WTC11 (cell line): Measurements from ENCODE around the gene TTLL10. TPM values are rescaled to one million over a fixed set of nuclear protein-coding genes. Genes with fewer than 3 reads are reported as not detected.
A peak's percentile ranks its signal among the peaks of the same experiment; 100 is the strongest.

ENCODE experiments used
- ATAC-seq: fragments of 200-7000 bp; cut with Tn5 transposase; 2 replicates; pipeline ENCODE4 v1.10.0; 2021; ENCODE audit warnings: mild to moderate bottlenecking, moderate library complexity
- CTCF ChIA-PET: fragments of 300-600 bp; sonication (Branson Sonifier 250); formaldehyde crosslinking; loops from one replicate; lab custom pipeline; 2021; ENCODE audit warnings: antibody characterized with exemption; lab: Charles Lee
- POLR2A ChIA-PET: fragments of 350-600 bp; sonication (Branson Sonifier 250); formaldehyde crosslinking; loops from one replicate; lab custom pipeline; 2021; ENCODE audit warnings: antibody characterized with exemption; lab: Charles Lee
- DNase-seq: peaks from one replicate; pipeline ENCODE4 v3.0.0; 2021; ENCODE audit warnings: low spot score
- H3K27ac Mint-ChIP-seq: 2 replicates; pipeline ENCODE4 v1.8.0; 2021; ENCODE audit warnings: mixed read lengths
- H3K27me3 Mint-ChIP-seq: 2 replicates; pipeline ENCODE4 v1.8.0; 2021; ENCODE audit warnings: low read depth, mild to moderate bottlenecking, moderate library complexity, mixed read lengths
- H3K36me3 Mint-ChIP-seq: 2 replicates; pipeline ENCODE4 v1.8.0; 2021; ENCODE audit warnings: mixed read lengths
- H3K4me1 Mint-ChIP-seq: 2 replicates; pipeline ENCODE4 v1.8.0; 2022; ENCODE audit warnings: mixed read lengths
- H3K4me3 Mint-ChIP-seq: 2 replicates; pipeline ENCODE4 v1.8.0; 2021; ENCODE audit warnings: mild to moderate bottlenecking, moderate library complexity, mixed read lengths
- H3K9me3 Mint-ChIP-seq: 2 replicates; pipeline ENCODE4 v1.8.0; 2021; ENCODE audit warnings: mixed read lengths
- CBFB ChIP-seq: sonication (generic); formaldehyde crosslinking; IDR thresholded peaks from 2 replicates; pipeline ENCODE4 v1.8.1; 2022; ENCODE audit warnings: mild to moderate bottlenecking, low read depth, missing genetic modification reagents
- CREB1 ChIP-seq: sonication (generic); formaldehyde crosslinking; IDR thresholded peaks from 2 replicates; pipeline ENCODE4 v1.8.0; 2023; ENCODE audit warnings: mild to moderate bottlenecking, missing genetic modification reagents
- FOXJ3 ChIP-seq: sonication (generic); formaldehyde crosslinking; IDR thresholded peaks from 2 replicates; pipeline ENCODE4 v1.9.0; 2021; ENCODE audit warnings: missing genetic modification reagents, mild to moderate bottlenecking, borderline replicate concordance
- GRHL2 ChIP-seq: fragments of 250-450 bp; sonication (Bioruptor Pico); IDR thresholded peaks from 2 replicates; pipeline ENCODE4 v1.8.0; 2022; ENCODE audit warnings: mild to moderate bottlenecking, moderate library complexity; ENCODE audit not compliant: insufficient replicate concordance, severe bottlenecking
- KAT7 ChIP-seq: sonication (generic); formaldehyde crosslinking; IDR thresholded peaks from 2 replicates; pipeline ENCODE4 v1.8.1; 2023; ENCODE audit warnings: missing genetic modification reagents, mild to moderate bottlenecking, borderline replicate concordance
- MYBL2 ChIP-seq: sonication (generic); formaldehyde crosslinking; IDR thresholded peaks from 2 replicates; pipeline ENCODE4 v1.8.1; 2023; ENCODE audit warnings: mild to moderate bottlenecking, moderate library complexity, missing genetic modification reagents
- NFE2L1 ChIP-seq: sonication (generic); formaldehyde crosslinking; IDR thresholded peaks from 2 replicates; pipeline ENCODE4 v1.8.1; 2023; ENCODE audit warnings: missing genetic modification reagents
- TP53 ChIP-seq: sonication (generic); formaldehyde crosslinking; IDR thresholded peaks from 2 replicates; pipeline ENCODE4 v1.8.1; 2023; ENCODE audit warnings: mild to moderate bottlenecking, missing genetic modification reagents
- ZNF138 ChIP-seq: sonication (generic); formaldehyde crosslinking; conservative IDR thresholded peaks from 2 replicates; pipeline ENCODE4 v1.8.1; 2022; ENCODE audit warnings: mild to moderate bottlenecking, moderate library complexity, missing genetic modification reagents
- ZNF219 ChIP-seq: sonication (generic); formaldehyde crosslinking; IDR thresholded peaks from 2 replicates; pipeline ENCODE4 v1.8.0; 2023; ENCODE audit warnings: missing genetic modification reagents, mild to moderate bottlenecking, borderline replicate concordance
- ZNF232 ChIP-seq: sonication (generic); formaldehyde crosslinking; IDR thresholded peaks from 2 replicates; pipeline ENCODE4 v1.8.0; 2022; ENCODE audit warnings: mild to moderate bottlenecking, missing genetic modification reagents
- ZNF263 ChIP-seq: sonication (generic); formaldehyde crosslinking; IDR thresholded peaks from 2 replicates; pipeline ENCODE4 v1.8.1; 2022; ENCODE audit warnings: low read depth, mild to moderate bottlenecking, moderate library complexity, missing genetic modification reagents
- total RNA-seq: library from RNA; stranded (reverse); gene quantifications from 3 replicates; pipeline ENCODE4 v1.2.3, GENCODE V29; 2021
- TF ChIP-seq, protein P1 (sequence below): sonication (generic); formaldehyde crosslinking; IDR thresholded peaks from 2 replicates; pipeline ENCODE4 v1.8.0; 2023; ENCODE audit warnings: missing genetic modification reagents
- TF ChIP-seq, protein P2 (sequence below): fragments of 200-600 bp; IDR thresholded peaks from 2 replicates; pipeline ENCODE4 v1.8.0; 2022; ENCODE audit warnings: antibody characterized with exemption
- TF ChIP-seq, protein P3 (sequence below): sonication (generic); formaldehyde crosslinking; IDR thresholded peaks from 2 replicates; pipeline ENCODE4 v1.8.1; 2023; ENCODE audit warnings: mild to moderate bottlenecking, missing genetic modification reagents, moderate library complexity
- TF ChIP-seq, protein P4 (sequence below): fragments of 250-450 bp; sonication (Bioruptor Pico); IDR thresholded peaks from 2 replicates; pipeline ENCODE4 v1.9.0; 2021; ENCODE audit warnings: mild to moderate bottlenecking
- TF ChIP-seq, protein P5 (sequence below): sonication (generic); formaldehyde crosslinking; IDR thresholded peaks from 2 replicates; pipeline ENCODE4 v1.8.1; 2023; ENCODE audit warnings: mild to moderate bottlenecking, missing genetic modification reagents, moderate library complexity
- TF ChIP-seq, protein P6 (sequence below): fragments of 250-450 bp; sonication (Bioruptor Pico); conservative IDR thresholded peaks from 2 replicates; pipeline ENCODE4 v1.9.0; 2021; ENCODE audit warnings: mild to moderate bottlenecking
- TF ChIP-seq, protein P7 (sequence below): sonication (generic); formaldehyde crosslinking; conservative IDR thresholded peaks from 2 replicates; pipeline ENCODE4 v1.8.1; 2022; ENCODE audit warnings: mild to moderate bottlenecking, missing genetic modification reagents
- TF ChIP-seq, protein P8 (sequence below): sonication (generic); formaldehyde crosslinking; IDR thresholded peaks from 2 replicates; pipeline ENCODE4 v1.8.1; 2023; ENCODE audit warnings: mild to moderate bottlenecking, missing genetic modification reagents

Gene TTLL10
- total RNA-seq, 1 experiment from 2014 or later: 1.1 TPM

DNA sequence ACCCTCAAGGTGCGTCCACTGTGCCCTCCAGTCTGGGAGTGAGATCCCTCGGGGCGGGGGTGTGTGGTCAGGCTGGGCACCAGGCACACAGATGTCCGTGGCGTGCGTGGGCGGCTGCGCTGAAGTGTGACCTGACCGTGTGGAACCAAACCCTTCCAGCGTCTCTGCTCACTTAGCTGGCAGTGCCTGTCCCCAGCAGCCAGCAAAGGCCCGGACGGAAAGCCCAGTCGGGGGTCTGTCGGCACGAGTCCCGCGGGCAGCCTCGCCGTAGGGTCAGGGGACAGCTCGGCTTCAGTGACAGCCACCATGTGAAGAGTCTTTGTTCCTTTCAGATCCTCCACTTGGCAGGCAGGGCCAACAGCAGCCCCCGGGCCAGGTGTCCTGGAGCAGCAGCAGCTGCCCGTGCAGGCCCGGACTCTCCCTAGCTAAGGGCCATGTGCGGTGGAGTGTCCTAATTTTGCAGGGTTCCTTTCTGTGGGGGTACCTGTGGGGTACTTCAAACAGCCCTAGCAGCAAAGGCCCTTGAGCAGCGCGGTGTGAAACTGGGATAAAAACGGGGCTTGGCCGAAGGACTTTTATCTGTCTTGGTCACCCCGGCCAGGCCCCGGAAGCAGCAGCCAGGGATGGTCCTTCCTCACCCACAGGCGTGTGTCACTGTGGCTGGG is 11.6 kb downstream of the TTLL10 start:
- no peak overlapping the region for H3K27ac Mint-ChIP-seq
- DNase-seq: peak; percentile 13
- no peaks in the 10 kb centered on the region for H3K4me1 Mint-ChIP-seq
- TF ChIP-seq, protein P1, sequence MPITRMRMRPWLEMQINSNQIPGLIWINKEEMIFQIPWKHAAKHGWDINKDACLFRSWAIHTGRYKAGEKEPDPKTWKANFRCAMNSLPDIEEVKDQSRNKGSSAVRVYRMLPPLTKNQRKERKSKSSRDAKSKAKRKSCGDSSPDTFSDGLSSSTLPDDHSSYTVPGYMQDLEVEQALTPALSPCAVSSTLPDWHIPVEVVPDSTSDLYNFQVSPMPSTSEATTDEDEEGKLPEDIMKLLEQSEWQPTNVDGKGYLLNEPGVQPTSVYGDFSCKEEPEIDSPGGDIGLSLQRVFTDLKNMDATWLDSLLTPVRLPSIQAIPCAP: no peak
- TF ChIP-seq, protein P2, sequence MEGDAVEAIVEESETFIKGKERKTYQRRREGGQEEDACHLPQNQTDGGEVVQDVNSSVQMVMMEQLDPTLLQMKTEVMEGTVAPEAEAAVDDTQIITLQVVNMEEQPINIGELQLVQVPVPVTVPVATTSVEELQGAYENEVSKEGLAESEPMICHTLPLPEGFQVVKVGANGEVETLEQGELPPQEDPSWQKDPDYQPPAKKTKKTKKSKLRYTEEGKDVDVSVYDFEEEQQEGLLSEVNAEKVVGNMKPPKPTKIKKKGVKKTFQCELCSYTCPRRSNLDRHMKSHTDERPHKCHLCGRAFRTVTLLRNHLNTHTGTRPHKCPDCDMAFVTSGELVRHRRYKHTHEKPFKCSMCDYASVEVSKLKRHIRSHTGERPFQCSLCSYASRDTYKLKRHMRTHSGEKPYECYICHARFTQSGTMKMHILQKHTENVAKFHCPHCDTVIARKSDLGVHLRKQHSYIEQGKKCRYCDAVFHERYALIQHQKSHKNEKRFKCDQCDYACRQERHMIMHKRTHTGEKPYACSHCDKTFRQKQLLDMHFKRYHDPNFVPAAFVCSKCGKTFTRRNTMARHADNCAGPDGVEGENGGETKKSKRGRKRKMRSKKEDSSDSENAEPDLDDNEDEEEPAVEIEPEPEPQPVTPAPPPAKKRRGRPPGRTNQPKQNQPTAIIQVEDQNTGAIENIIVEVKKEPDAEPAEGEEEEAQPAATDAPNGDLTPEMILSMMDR: no peak
- TF ChIP-seq FOXJ3 (CRISPR knock-in tag) (no peak), ZNF219 (CRISPR knock-in tag) (no peak), ZNF232 (no peak), ZNF138 (no peak), GRHL2 (CRISPR knock-in tag) (no peak), ZNF263 (no peak), NFE2L1 (CRISPR knock-in tag) (no peak), MYBL2 (CRISPR knock-in tag) (no peak), TP53 (no peak), CBFB (CRISPR knock-in tag) (no peak), KAT7 (CRISPR knock-in tag) (no peak), CREB1 (no peak)
- TF ChIP-seq, protein P3, sequence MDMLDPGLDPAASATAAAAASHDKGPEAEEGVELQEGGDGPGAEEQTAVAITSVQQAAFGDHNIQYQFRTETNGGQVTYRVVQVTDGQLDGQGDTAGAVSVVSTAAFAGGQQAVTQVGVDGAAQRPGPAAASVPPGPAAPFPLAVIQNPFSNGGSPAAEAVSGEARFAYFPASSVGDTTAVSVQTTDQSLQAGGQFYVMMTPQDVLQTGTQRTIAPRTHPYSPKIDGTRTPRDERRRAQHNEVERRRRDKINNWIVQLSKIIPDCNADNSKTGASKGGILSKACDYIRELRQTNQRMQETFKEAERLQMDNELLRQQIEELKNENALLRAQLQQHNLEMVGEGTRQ (CRISPR knock-in tag): no peak
- TF ChIP-seq, protein P4, sequence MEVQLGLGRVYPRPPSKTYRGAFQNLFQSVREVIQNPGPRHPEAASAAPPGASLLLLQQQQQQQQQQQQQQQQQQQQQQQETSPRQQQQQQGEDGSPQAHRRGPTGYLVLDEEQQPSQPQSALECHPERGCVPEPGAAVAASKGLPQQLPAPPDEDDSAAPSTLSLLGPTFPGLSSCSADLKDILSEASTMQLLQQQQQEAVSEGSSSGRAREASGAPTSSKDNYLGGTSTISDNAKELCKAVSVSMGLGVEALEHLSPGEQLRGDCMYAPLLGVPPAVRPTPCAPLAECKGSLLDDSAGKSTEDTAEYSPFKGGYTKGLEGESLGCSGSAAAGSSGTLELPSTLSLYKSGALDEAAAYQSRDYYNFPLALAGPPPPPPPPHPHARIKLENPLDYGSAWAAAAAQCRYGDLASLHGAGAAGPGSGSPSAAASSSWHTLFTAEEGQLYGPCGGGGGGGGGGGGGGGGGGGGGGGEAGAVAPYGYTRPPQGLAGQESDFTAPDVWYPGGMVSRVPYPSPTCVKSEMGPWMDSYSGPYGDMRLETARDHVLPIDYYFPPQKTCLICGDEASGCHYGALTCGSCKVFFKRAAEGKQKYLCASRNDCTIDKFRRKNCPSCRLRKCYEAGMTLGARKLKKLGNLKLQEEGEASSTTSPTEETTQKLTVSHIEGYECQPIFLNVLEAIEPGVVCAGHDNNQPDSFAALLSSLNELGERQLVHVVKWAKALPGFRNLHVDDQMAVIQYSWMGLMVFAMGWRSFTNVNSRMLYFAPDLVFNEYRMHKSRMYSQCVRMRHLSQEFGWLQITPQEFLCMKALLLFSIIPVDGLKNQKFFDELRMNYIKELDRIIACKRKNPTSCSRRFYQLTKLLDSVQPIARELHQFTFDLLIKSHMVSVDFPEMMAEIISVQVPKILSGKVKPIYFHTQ (CRISPR knock-in tag): no peak
- TF ChIP-seq, protein P5, sequence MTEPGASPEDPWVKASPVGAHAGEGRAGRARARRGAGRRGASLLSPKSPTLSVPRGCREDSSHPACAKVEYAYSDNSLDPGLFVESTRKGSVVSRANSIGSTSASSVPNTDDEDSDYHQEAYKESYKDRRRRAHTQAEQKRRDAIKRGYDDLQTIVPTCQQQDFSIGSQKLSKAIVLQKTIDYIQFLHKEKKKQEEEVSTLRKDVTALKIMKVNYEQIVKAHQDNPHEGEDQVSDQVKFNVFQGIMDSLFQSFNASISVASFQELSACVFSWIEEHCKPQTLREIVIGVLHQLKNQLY: no peak
- TF ChIP-seq, protein P6, sequence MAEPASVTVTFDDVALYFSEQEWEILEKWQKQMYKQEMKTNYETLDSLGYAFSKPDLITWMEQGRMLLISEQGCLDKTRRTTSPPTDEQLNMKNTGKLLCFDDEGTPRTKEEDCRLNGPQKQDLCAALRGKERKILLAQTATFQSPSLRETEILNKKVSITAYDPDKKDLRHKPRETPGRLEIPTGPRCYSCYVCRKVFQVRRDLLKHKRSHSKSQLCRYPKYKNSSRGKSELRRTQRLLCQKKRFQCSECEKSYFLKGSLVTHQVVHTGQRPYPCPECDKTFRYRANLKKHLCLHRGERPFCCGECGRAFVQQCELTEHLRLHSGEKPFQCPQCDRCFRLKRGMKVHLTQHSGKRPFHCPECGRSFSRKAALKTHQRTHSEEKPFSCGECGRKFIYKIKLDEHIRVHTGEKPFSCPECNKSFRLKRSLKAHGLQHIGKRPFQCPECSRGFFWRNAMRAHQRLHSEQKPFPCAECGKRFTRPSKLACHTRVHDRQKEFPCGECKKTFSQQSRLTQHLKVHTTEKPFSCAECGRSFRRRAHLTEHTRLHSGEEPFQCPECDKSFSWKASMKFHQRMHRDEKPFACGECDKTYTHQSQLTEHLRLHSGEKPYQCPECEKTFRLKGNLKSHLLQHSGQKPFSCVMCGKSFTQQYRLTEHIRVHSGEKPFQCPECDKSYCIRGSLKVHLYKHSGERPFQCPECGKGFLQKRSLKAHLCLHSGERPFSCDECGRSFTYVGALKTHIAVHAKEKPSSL: no peak
- TF ChIP-seq, protein P7, sequence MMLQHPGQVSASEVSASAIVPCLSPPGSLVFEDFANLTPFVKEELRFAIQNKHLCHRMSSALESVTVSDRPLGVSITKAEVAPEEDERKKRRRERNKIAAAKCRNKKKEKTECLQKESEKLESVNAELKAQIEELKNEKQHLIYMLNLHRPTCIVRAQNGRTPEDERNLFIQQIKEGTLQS (CRISPR knock-in tag): no peak
- TF ChIP-seq, protein P8, sequence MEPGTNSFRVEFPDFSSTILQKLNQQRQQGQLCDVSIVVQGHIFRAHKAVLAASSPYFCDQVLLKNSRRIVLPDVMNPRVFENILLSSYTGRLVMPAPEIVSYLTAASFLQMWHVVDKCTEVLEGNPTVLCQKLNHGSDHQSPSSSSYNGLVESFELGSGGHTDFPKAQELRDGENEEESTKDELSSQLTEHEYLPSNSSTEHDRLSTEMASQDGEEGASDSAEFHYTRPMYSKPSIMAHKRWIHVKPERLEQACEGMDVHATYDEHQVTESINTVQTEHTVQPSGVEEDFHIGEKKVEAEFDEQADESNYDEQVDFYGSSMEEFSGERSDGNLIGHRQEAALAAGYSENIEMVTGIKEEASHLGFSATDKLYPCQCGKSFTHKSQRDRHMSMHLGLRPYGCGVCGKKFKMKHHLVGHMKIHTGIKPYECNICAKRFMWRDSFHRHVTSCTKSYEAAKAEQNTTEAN (CRISPR knock-in tag): no peak
- TF ChIP-seq, all 79 proteins: peak for 0
- ChIA-PET POLR2A (no interaction called here), CTCF (interaction anchor here (1.2 to 1.5 kb wide), 2 partner anchors 11 to 22 kb away, joined by 3 to 5 read pairs; partner anchors contain the start of gene TTLL10)
- Mint-ChIP-seq H3K27me3 (no peaks in the 10 kb centered on the region; the same call in 1 of the 2 replicates), H3K9me3 (peaks cover 17% of the 10 kb centered on the region), H3K36me3 (no peaks in the 10 kb centered on the region), H3K4me3 (no peak overlapping the region)
- ATAC-seq: no peak
